Panc1 (cell line): Measurements from ENCODE around the gene NOA1. TPM values are rescaled to one million over a fixed set of nuclear protein-coding genes. Genes with fewer than 3 reads are reported as not detected.

ENCODE experiments used
- ATAC-seq: fragments of 200-7000 bp; cut with Tn5 transposase; 2 replicates; pipeline ENCODE4 v1.9.1; 2020; ENCODE audit warnings: mild to moderate bottlenecking, moderate library complexity
- BruUV-seq: library from RNA; stranded (reverse); fragments of 400-500 nt; replicated peaks from 2 replicates; lab custom pipeline; 2021; lab: Mats Ljungman, UMichigan
- CTCF ChIA-PET: fragments of 300-600 bp; sonication (Branson Sonifier 250); formaldehyde crosslinking; loops from one replicate; lab custom pipeline; 2022; ENCODE audit warnings: antibody characterized with exemption; lab: Charles Lee
- POLR2A ChIA-PET: fragments of 300-600 bp; sonication (Branson Sonifier 250); formaldehyde crosslinking; loops from one replicate; lab custom pipeline; 2022; ENCODE audit warnings: antibody characterized with exemption; lab: Charles Lee
- DNase-seq: peaks from one replicate; pipeline ENCODE4 v3.0.0-alpha.2; 2010; ENCODE audit warnings: low read depth, low spot score
- H3K27ac ChIP-seq: 2 replicates; pipeline ENCODE4 v1.5.1; 2011; ENCODE audit warnings: mild to moderate bottlenecking, low read length, inconsistent platforms
- H3K27me3 ChIP-seq: fragments of 200-500 bp; sonication (Bioruptor generic); 2 replicates; pipeline ENCODE4 v1.6.0; 2014; ENCODE audit warnings: low read length, inconsistent platforms; ENCODE audit not compliant: control insufficient read depth, insufficient read depth
- H3K36me3 ChIP-seq: fragments of 200-500 bp; sonication (Bioruptor generic); 2 replicates; pipeline ENCODE4 v1.5.1; 2014; ENCODE audit warnings: inconsistent platforms, mild to moderate bottlenecking, low read length, moderate library complexity; ENCODE audit not compliant: control insufficient read depth, insufficient read depth
- H3K4me1 ChIP-seq: 2 replicates; pipeline ENCODE4 v1.5.1; 2011; ENCODE audit warnings: inconsistent platforms, mild to moderate bottlenecking, low read length, moderate library complexity; ENCODE audit not compliant: control insufficient read depth, insufficient read depth
- H3K4me3 ChIP-seq, 2 experiments: 2 replicates each; pipeline ENCODE4 v1.5.1; 2011 to 2012; ENCODE audit warnings: low read depth in 2 of 2, low read length in 2 of 2, mild to moderate bottlenecking in 2 of 2, inconsistent platforms in 1 of 2, moderate library complexity in 1 of 2
- H3K9me3 ChIP-seq: fragments of 200-500 bp; sonication (Bioruptor generic); 2 replicates; pipeline ENCODE4 v1.5.1; 2014; ENCODE audit warnings: low read depth, mild to moderate bottlenecking, inconsistent platforms, low read length, moderate library complexity; ENCODE audit not compliant: control insufficient read depth, insufficient read depth
- CTCF ChIP-seq: fragments of 450-650 bp; IDR thresholded peaks from 2 replicates; pipeline ENCODE4 v1.5.1; 2017; ENCODE audit warnings: mild to moderate bottlenecking
- POLR2AphosphoS5 ChIP-seq: IDR thresholded peaks from 2 replicates; pipeline ENCODE4 v1.6.1; 2012; ENCODE audit warnings: mild to moderate bottlenecking, low read depth, low read length, moderate library complexity
- SIN3A ChIP-seq: IDR thresholded peaks from 2 replicates; pipeline ENCODE4 v1.6.1; 2012; ENCODE audit warnings: low read depth, mild to moderate bottlenecking, low read length, moderate library complexity, borderline replicate concordance; ENCODE audit not compliant: insufficient read depth
- TCF7L2 ChIP-seq: IDR thresholded peaks from 2 replicates; pipeline ENCODE4 v1.6.1; 2011; ENCODE audit warnings: mild to moderate bottlenecking, low read depth, low read length, inconsistent platforms
- in situ Hi-C: cut with HindIII; loops from 2 replicates; pipeline ENCODE4 v1.10.0; 2016; ENCODE audit warnings: low sequenced_read_pairs, low pct_unique_long_range_greater_than_20kb
- intact Hi-C: fragments of 100-400 bp; cut with micrococcal nuclease; formaldehyde crosslinking; loops from one replicate; pipeline ENCODE4 v1.10.0; 2022; ENCODE audit not compliant: unreplicated experiment
- total RNA-seq: library from RNA; stranded (reverse); gene quantifications from one replicate; pipeline ENCODE4 v1.2.1, GENCODE V29; 2021; ENCODE audit not compliant: unreplicated experiment
- TF ChIP-seq, protein P1 (sequence below), 2 experiments: IDR thresholded peaks; 2 replicates each; pipeline ENCODE4 v1.6.1; 2011 to 2012; ENCODE audit warnings: low read depth in 2 of 2, control low read depth in 1 of 2, low read length in 1 of 2, mild to moderate bottlenecking in 1 of 2, moderate library complexity in 1 of 2; ENCODE audit not compliant: insufficient read depth in 1 of 2

Gene NOA1
- total RNA-seq, 1 experiment from 2014 or later: 11.8 TPM

GRCh38 chr4:56973336-56973735, 4.1 kb downstream of the NOA1 start:
- ChIA-PET CTCF (no interaction called here), POLR2A (no interaction called here)
- intact Hi-C loops: no loop called here
- TF ChIP-seq SIN3A (no peak), POLR2AphosphoS5 (no peak), CTCF (no peak)
- Histone ChIP-seq H3K4me3 (no peak overlapping the region), H3K36me3 (peaks cover 28% of the 10 kb centered on the region), H3K27ac (no peak overlapping the region), H3K27me3 (no peaks in the 10 kb centered on the region), H3K9me3 (no peaks in the 10 kb centered on the region), H3K4me1 (no peaks in the 10 kb centered on the region)
- no TSS peak for BruUV-seq
- DNase-seq: no peak
- no peak for ATAC-seq
- in situ Hi-C loops: no loop called here

DNA sequence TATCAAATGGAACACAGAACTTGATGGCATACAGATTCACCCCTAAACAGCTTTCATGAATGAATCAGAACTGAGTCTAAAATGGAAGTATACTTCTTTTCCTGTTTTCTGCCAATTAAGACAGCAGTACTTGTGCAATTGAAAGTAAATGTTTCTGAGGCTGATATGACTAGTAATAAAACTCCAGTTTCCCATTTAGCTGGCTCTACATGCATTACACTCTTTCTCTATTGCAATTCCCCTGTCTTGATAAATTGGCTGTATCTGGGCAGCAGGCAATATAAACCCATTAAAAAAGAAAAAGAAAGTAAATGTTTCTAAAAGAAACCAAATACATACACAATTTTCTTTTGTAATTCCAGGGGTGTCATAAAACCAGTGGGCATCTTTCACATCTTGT, 4.6 kb downstream of the NOA1 start:
- no TSS peak for BruUV-seq
- TF ChIP-seq CTCF (no peak), POLR2AphosphoS5 (no peak), SIN3A (no peak)
- H3K27ac ChIP-seq: no peak overlapping the region
- no peaks in the 10 kb centered on the region for H3K27me3 ChIP-seq
- H3K4me1 ChIP-seq: no peaks in the 10 kb centered on the region
- peaks cover 28% of the 10 kb centered on the region for H3K36me3 ChIP-seq
- DNase-seq (no peak), ATAC-seq (no peak)
- in situ Hi-C loops (no loop called here), intact Hi-C loops (no loop called here)
- H3K4me3 ChIP-seq: no peak overlapping the region
- CTCF ChIA-PET: no interaction called here
- POLR2A ChIA-PET: no interaction called here
- H3K9me3 ChIP-seq: no peaks in the 10 kb centered on the region

DNA sequence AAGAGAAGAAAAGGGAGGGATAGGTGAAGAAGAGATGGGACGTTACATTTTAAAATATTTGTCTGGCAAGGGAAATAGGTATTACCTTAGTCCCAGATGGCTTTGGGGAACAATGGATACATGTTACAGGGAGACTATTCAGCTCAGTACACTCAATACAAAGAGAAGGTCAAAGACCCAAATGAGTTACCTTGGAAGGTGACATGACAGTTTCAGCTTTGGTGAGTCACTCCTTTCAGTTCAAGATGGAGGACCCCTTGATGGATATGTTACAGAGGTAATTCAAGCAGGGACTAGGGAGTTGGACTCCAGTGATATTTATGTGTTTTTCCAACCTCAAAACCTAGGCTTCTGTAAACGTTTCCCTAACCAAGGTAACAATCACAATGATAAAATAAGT, 5.0 kb downstream of the NOA1 start:
- CTCF ChIA-PET: no interaction called here
- BruUV-seq: TSS peak; percentile 48
- intact Hi-C loops: no loop called here
- Histone ChIP-seq H3K4me3 (no peak overlapping the region), H3K4me1 (no peaks in the 10 kb centered on the region), H3K27ac (no peak overlapping the region), H3K27me3 (no peaks in the 10 kb centered on the region), H3K36me3 (peaks cover 32% of the 10 kb centered on the region), H3K9me3 (no peaks in the 10 kb centered on the region)
- ATAC-seq (no peak), DNase-seq (no peak)
- no peak for TF ChIP-seq POLR2AphosphoS5
- TF ChIP-seq TCF7L2: no peak
- TF ChIP-seq, protein P1, sequence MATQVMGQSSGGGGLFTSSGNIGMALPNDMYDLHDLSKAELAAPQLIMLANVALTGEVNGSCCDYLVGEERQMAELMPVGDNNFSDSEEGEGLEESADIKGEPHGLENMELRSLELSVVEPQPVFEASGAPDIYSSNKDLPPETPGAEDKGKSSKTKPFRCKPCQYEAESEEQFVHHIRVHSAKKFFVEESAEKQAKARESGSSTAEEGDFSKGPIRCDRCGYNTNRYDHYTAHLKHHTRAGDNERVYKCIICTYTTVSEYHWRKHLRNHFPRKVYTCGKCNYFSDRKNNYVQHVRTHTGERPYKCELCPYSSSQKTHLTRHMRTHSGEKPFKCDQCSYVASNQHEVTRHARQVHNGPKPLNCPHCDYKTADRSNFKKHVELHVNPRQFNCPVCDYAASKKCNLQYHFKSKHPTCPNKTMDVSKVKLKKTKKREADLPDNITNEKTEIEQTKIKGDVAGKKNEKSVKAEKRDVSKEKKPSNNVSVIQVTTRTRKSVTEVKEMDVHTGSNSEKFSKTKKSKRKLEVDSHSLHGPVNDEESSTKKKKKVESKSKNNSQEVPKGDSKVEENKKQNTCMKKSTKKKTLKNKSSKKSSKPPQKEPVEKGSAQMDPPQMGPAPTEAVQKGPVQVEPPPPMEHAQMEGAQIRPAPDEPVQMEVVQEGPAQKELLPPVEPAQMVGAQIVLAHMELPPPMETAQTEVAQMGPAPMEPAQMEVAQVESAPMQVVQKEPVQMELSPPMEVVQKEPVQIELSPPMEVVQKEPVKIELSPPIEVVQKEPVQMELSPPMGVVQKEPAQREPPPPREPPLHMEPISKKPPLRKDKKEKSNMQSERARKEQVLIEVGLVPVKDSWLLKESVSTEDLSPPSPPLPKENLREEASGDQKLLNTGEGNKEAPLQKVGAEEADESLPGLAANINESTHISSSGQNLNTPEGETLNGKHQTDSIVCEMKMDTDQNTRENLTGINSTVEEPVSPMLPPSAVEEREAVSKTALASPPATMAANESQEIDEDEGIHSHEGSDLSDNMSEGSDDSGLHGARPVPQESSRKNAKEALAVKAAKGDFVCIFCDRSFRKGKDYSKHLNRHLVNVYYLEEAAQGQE (IDR thresholded peaks at IDR 0.05; ENCODE audit: insufficient read depth in 1 of 2, low read depth in 2 of 2, low read length in 1 of 2): no peak
- no peak for TF ChIP-seq CTCF
- TF ChIP-seq SIN3A: no peak
- POLR2A ChIA-PET: no interaction called here
- in situ Hi-C loops: no loop called here
